ENCODE data around the gene PRAC1. TPM values are rescaled to one million over a fixed set of nuclear protein-coding genes. Genes with fewer than 3 reads are reported as not detected.

Gene PRAC1
- total and polyA plus RNA-seq, 2 donors (not counting 3 experiments of a cell fraction or from before 2014, with no cell fraction given): not detected

DNA sequence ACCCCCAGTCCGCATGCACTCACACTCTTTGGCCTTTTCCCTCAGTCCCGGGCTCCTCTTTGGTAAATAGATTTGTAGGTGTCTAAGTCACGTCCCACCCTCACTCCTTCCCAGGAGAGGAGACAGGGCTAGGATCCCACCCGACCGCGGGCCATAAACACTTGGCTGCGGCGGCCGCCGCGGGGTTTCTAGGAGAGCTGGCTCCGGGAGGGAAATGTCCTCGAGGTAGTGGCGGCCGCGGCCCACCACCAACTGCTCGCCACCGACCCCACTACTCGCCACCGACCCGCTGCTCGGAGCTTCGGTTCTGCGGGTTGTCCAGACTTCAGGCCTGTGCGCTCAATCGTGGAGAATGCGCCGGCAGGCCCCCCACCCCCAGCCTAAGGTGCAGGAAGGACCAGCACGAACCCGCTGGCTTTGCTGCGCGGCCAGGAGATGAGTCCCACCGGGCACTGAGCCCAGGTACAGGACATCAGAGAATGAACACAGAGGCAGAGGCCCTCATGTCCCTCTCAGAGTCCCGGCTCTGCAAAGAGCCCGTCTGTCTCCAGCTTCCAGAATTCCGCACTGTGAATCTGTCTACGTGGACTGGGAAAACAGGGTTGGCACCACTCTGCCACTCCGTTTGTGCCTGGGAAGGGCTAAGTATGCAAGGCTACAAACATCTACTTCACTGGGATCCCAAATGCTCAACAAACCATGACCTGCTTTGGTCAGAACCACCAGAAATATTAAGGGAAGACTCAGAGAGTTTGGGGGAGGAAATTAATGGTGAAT lies 3.2 kb upstream of the PRAC1 start:
- no peaks in the 10 kb centered on the region for H3K9me1 ChIP-seq (replicated peaks; ENCODE audit: control insufficient read depth, extremely low read depth, insufficient read depth, low read length)
- no peak overlapping the region for H2AFZ ChIP-seq (ENCODE audit: low read depth, low read length)
- POLR2A ChIA-PET: no interaction called here
- no peak overlapping the region for H3K4me3 ChIP-seq (replicated peaks in 1 of 3; ENCODE audit: insufficient read depth in 1 of 3, low read depth in 1 of 3, low read length in 3 of 3)
- H3K4me1 ChIP-seq (ENCODE audit: control insufficient read depth, extremely low read depth, insufficient read depth, low read length): peaks cover 5% of the 10 kb centered on the region
- no peak for DNase-seq (ENCODE audit: low read depth, low spot score)
- peaks cover 93 to 98% of the 10 kb centered on the region in 2 experiments for H3K27me3 ChIP-seq (ENCODE audit: control insufficient read depth in 2 of 2, insufficient read depth in 2 of 2, low read length in 2 of 2)
- BruUV-seq (replicated peaks): no TSS peak
- no peak overlapping the region for H3K4me2 ChIP-seq (ENCODE audit: insufficient read depth, low read length)
- TF ChIP-seq EZH2 (IDR thresholded peaks at IDR 0.05; ENCODE audit: borderline replicate concordance, low read depth, low read length, severe bottlenecking): peak; percentile 93
- TF ChIP-seq POLR2A (IDR thresholded peaks at IDR 0.05; ENCODE audit: low read depth, low read length): no peak
- no peaks in the 10 kb centered on the region for H3K79me2 ChIP-seq (ENCODE audit: control insufficient read depth, insufficient read depth, low read length)
- no peaks in the 10 kb centered on the region for H3K9me3 ChIP-seq (replicated peaks; ENCODE audit: control insufficient read depth, insufficient read depth, low read length)
- H3K27ac ChIP-seq (ENCODE audit: insufficient read depth, low read depth, low read length): no peak overlapping the region
- FAIRE-seq: no peak
- H3K36me3 ChIP-seq (ENCODE audit: control insufficient read depth in 2 of 2, extremely low read depth in 1 of 2, insufficient read depth in 2 of 2, low read length in 2 of 2): no peaks in the 10 kb centered on the region
- dilution Hi-C loops (cut with MboI; ENCODE audit: extremely low pct_ligation_motif_present, low sequenced_read_pairs) (no loop called here), intact Hi-C loops (cut with micrococcal nuclease) (loop anchor here (2.0 kb wide), 1 partner anchor 47 kb away; no protein-coding TSS in a partner anchor)
- CTCF ChIA-PET: interaction anchor here (0.6 to 7.5 kb wide), 37 partner anchors 8 to 307 kb away, joined by 3 to 312 read pairs (median 8); partner anchors contain the start of gene TTLL6
- no peaks in the 10 kb centered on the region for H4K20me1 ChIP-seq (replicated peaks; ENCODE audit: control insufficient read depth, extremely low read depth, insufficient read depth, low read length)
- H3K9ac ChIP-seq (replicated peaks; ENCODE audit: extremely low read depth, insufficient read depth, low read length): no peak overlapping the region

GRCh38 chr17:48725004-48725287 lies 2.6 kb upstream of the PRAC1 start:
- H3K36me3 ChIP-seq (ENCODE audit: control insufficient read depth in 2 of 2, extremely low read depth in 1 of 2, insufficient read depth in 2 of 2, low read length in 2 of 2): no peaks in the 10 kb centered on the region
- H3K27me3 ChIP-seq (ENCODE audit: control insufficient read depth in 2 of 2, insufficient read depth in 2 of 2, low read length in 2 of 2): peaks cover 93 to 98% of the 10 kb centered on the region in 2 experiments
- H3K27ac ChIP-seq (ENCODE audit: insufficient read depth, low read depth, low read length): no peak overlapping the region
- H3K9ac ChIP-seq (replicated peaks; ENCODE audit: extremely low read depth, insufficient read depth, low read length): no peak overlapping the region
- no peak for FAIRE-seq
- no peaks in the 10 kb centered on the region for H3K79me2 ChIP-seq (ENCODE audit: control insufficient read depth, insufficient read depth, low read length)
- no peak overlapping the region for H2AFZ ChIP-seq (ENCODE audit: low read depth, low read length)
- H3K4me1 ChIP-seq (ENCODE audit: control insufficient read depth, extremely low read depth, insufficient read depth, low read length): peaks cover 5% of the 10 kb centered on the region
- CTCF ChIA-PET: interaction anchor here (0.6 to 7.5 kb wide), 41 partner anchors 8 to 509 kb away, joined by 3 to 312 read pairs (median 6); partner anchors contain the start of gene TTLL6
- no peak overlapping the region for H3K4me3 ChIP-seq (replicated peaks in 1 of 3; ENCODE audit: insufficient read depth in 1 of 3, low read depth in 1 of 3, low read length in 3 of 3)
- POLR2A ChIA-PET: no interaction called here
- no peak overlapping the region for H3K4me2 ChIP-seq (ENCODE audit: insufficient read depth, low read length)
- dilution Hi-C loops (cut with MboI; ENCODE audit: extremely low pct_ligation_motif_present, low sequenced_read_pairs) (no loop called here), intact Hi-C loops (cut with micrococcal nuclease) (loop anchor here (2.0 kb wide), 1 partner anchor 46 kb away; no protein-coding TSS in a partner anchor)
- no peaks in the 10 kb centered on the region for H4K20me1 ChIP-seq (replicated peaks; ENCODE audit: control insufficient read depth, extremely low read depth, insufficient read depth, low read length)
- no peak for DNase-seq (ENCODE audit: low read depth, low spot score)
- BruUV-seq (replicated peaks): no TSS peak
- TF ChIP-seq MYC (IDR thresholded peaks at IDR 0.05; ENCODE audit: low read depth, low read length): no peak
- no peak for TF ChIP-seq JUN (IDR thresholded peaks at IDR 0.05; ENCODE audit: borderline replicate concordance, insufficient read depth, insufficient read length, low read depth)
- TF ChIP-seq FOS (IDR thresholded peaks at IDR 0.05; ENCODE audit: borderline replicate concordance, insufficient read depth, low read length): no peak
- TF ChIP-seq MAX (IDR thresholded peaks at IDR 0.05; ENCODE audit: insufficient read depth, insufficient read length): no peak
- no peak for TF ChIP-seq POLR2A (IDR thresholded peaks at IDR 0.05; ENCODE audit: low read depth, low read length)
- TF ChIP-seq POLR2AphosphoS5 (IDR thresholded peaks at IDR 0.05; ENCODE audit: insufficient read depth, low read depth, low read length): no peak
- TF ChIP-seq, protein P1, sequence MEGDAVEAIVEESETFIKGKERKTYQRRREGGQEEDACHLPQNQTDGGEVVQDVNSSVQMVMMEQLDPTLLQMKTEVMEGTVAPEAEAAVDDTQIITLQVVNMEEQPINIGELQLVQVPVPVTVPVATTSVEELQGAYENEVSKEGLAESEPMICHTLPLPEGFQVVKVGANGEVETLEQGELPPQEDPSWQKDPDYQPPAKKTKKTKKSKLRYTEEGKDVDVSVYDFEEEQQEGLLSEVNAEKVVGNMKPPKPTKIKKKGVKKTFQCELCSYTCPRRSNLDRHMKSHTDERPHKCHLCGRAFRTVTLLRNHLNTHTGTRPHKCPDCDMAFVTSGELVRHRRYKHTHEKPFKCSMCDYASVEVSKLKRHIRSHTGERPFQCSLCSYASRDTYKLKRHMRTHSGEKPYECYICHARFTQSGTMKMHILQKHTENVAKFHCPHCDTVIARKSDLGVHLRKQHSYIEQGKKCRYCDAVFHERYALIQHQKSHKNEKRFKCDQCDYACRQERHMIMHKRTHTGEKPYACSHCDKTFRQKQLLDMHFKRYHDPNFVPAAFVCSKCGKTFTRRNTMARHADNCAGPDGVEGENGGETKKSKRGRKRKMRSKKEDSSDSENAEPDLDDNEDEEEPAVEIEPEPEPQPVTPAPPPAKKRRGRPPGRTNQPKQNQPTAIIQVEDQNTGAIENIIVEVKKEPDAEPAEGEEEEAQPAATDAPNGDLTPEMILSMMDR (IDR thresholded peaks at IDR 0.05; ENCODE audit: extremely low read depth in 1 of 2, insufficient read depth in 1 of 2, low read depth in 1 of 2, low read length in 2 of 2): no peak
- no peak for TF ChIP-seq EZH2 (IDR thresholded peaks at IDR 0.05; ENCODE audit: borderline replicate concordance, low read depth, low read length, severe bottlenecking)
- TF ChIP-seq GATA2 (IDR thresholded peaks at IDR 0.05; ENCODE audit: insufficient read depth, insufficient read length, low read depth, low read length): no peak
- no peaks in the 10 kb centered on the region for H3K9me3 ChIP-seq (replicated peaks; ENCODE audit: control insufficient read depth, insufficient read depth, low read length)
- no peaks in the 10 kb centered on the region for H3K9me1 ChIP-seq (replicated peaks; ENCODE audit: control insufficient read depth, extremely low read depth, insufficient read depth, low read length)
